SK-N-SH treated with all-trans-retinoic acid at 6 μM for 48 hours (cell line): Measurements from ENCODE around the gene PCLO.
A peak's percentile ranks its signal among the peaks of the same experiment; 100 is the strongest.

Experiments
- ATAC-seq: fragments of 200-7000 bp; cut with Tn5 transposase; 3 replicates; pipeline ENCODE4 v1.9.1; 2020; ENCODE audit warnings: mild to moderate bottlenecking, moderate library complexity
- ARNTL ChIP-seq: fragments of 450-650 bp; formaldehyde crosslinking; IDR thresholded peaks from 2 replicates; pipeline ENCODE4 v1.5.0; 2020; ENCODE audit warnings: low read depth, mild to moderate bottlenecking, moderate library complexity, borderline replicate concordance
- BACH2 ChIP-seq: fragments of 250-450 bp; sonication (Bioruptor Pico); IDR thresholded peaks from 2 replicates; pipeline ENCODE4 v1.9.0; 2021; ENCODE audit warnings: mild to moderate bottlenecking, borderline replicate concordance
- CSDC2 ChIP-seq: fragments of 250-450 bp; sonication (Bioruptor Pico); IDR thresholded peaks from 2 replicates; pipeline ENCODE4 v1.5.0; 2020; ENCODE audit warnings: mild to moderate bottlenecking, moderate library complexity
- CSRNP3 ChIP-seq: fragments of 250-450 bp; sonication (Bioruptor Pico); IDR thresholded peaks from 2 replicates; pipeline ENCODE4 v1.5.1; 2021; ENCODE audit warnings: mild to moderate bottlenecking, moderate library complexity
- ESRRG ChIP-seq: fragments of 250-450 bp; sonication (Bioruptor Pico); IDR thresholded peaks from 2 replicates; pipeline ENCODE4 v1.6.1; 2021; ENCODE audit warnings: mild to moderate bottlenecking
- GLIS3 ChIP-seq: fragments of 250-450 bp; sonication (Bioruptor Pico); IDR thresholded peaks from 2 replicates; pipeline ENCODE4 v1.5.0; 2020; ENCODE audit warnings: mild to moderate bottlenecking, moderate library complexity
- ISL1 ChIP-seq: fragments of 250-450 bp; sonication (Bioruptor Pico); IDR thresholded peaks from 2 replicates; pipeline ENCODE4 v2.1.2; 2022; ENCODE audit warnings: mild to moderate bottlenecking, moderate library complexity
- OSR1 ChIP-seq: fragments of 250-450 bp; sonication (Bioruptor Pico); IDR thresholded peaks from 2 replicates; pipeline ENCODE4 v1.8.0; 2022; ENCODE audit warnings: moderate library complexity, mild to moderate bottlenecking, inconsistent platforms
- PATZ1 ChIP-seq: fragments of 250-450 bp; sonication (Bioruptor Pico); IDR thresholded peaks from 2 replicates; pipeline ENCODE4 v1.8.0; 2020; ENCODE audit warnings: mild to moderate bottlenecking, moderate library complexity, borderline replicate concordance
- POU6F1 ChIP-seq: fragments of 250-450 bp; sonication (Bioruptor Pico); IDR thresholded peaks from 2 replicates; pipeline ENCODE4 v1.8.0; 2021; ENCODE audit warnings: low read depth, mild to moderate bottlenecking, moderate library complexity, borderline replicate concordance
- PPARA ChIP-seq: fragments of 250-450 bp; sonication (Bioruptor Pico); IDR thresholded peaks from 2 replicates; pipeline ENCODE4 v1.5.0; 2020; ENCODE audit warnings: mild to moderate bottlenecking, borderline replicate concordance
- TOX ChIP-seq: fragments of 250-450 bp; sonication (Bioruptor Pico); IDR thresholded peaks from 2 replicates; pipeline ENCODE4 v1.8.0; 2021; ENCODE audit warnings: mild to moderate bottlenecking, moderate library complexity, borderline replicate concordance
- TSHZ2 ChIP-seq: fragments of 250-450 bp; sonication (Bioruptor Pico); IDR thresholded peaks from 2 replicates; pipeline ENCODE4 v1.5.0; 2020; ENCODE audit warnings: mild to moderate bottlenecking, moderate library complexity
- ZC3H10 ChIP-seq: fragments of 250-450 bp; sonication (Bioruptor Pico); IDR thresholded peaks from 2 replicates; pipeline ENCODE4 v1.5.1; 2021; ENCODE audit warnings: mild to moderate bottlenecking, moderate library complexity
- ZFP3 ChIP-seq: fragments of 250-450 bp; sonication (Bioruptor Pico); IDR thresholded peaks from 2 replicates; pipeline ENCODE4 v1.5.0; 2020; ENCODE audit warnings: mild to moderate bottlenecking, moderate library complexity
- ZFP30 ChIP-seq: fragments of 450-650 bp; formaldehyde crosslinking; IDR thresholded peaks from 2 replicates; pipeline ENCODE4 v1.5.0; 2022; ENCODE audit warnings: mild to moderate bottlenecking, moderate library complexity
- ZNF70 ChIP-seq: fragments of 450-650 bp; formaldehyde crosslinking; IDR thresholded peaks from 2 replicates; pipeline ENCODE4 v1.5.0; 2020; ENCODE audit warnings: mild to moderate bottlenecking, moderate library complexity
- ZNF8 ChIP-seq: fragments of 450-650 bp; formaldehyde crosslinking; IDR thresholded peaks from 2 replicates; pipeline ENCODE4 v1.5.0; 2020; ENCODE audit warnings: mild to moderate bottlenecking, moderate library complexity

Gene PCLO

GRCh38 chr7:82745117-82745516 is 417.6 kb downstream of the PCLO start:
- no peak for TF ChIP-seq CSRNP3 (CRISPR knock-in tag)
- TF ChIP-seq ISL1 = peak; percentile 79
- ATAC-seq = peak; percentile 90

- TF ChIP-seq GLIS3 (CRISPR knock-in tag) = no peak
- no peak for TF ChIP-seq TOX (CRISPR knock-in tag)
- TF ChIP-seq BACH2 (CRISPR knock-in tag) = no peak
- no peak for TF ChIP-seq ZFP3 (CRISPR knock-in tag)
- TF ChIP-seq, all 23 proteins: peak for 0
Observed at GRCh38 chr7:82742163-82742562, 420.5 kb downstream of the PCLO start.

GRCh38 chr7:82741493-82741892 is 421.2 kb downstream of the PCLO start:
- no peak for TF ChIP-seq POU6F1 (CRISPR knock-in tag)
- no peak for TF ChIP-seq PATZ1 (CRISPR knock-in tag)
- TF ChIP-seq ZNF70 = no peak
- no peak for TF ChIP-seq CSDC2 (CRISPR knock-in tag)
- TF ChIP-seq ZNF8 (CRISPR knock-in tag) = no peak
- no peak for TF ChIP-seq ZFP30
- no peak for TF ChIP-seq ESRRG (CRISPR knock-in tag)
- TF ChIP-seq TOX (CRISPR knock-in tag) = no peak
- TF ChIP-seq OSR1 (CRISPR knock-in tag) = no peak
- no peak for TF ChIP-seq ZC3H10
- no peak for TF ChIP-seq PPARA
- TF ChIP-seq ARNTL (CRISPR knock-in tag) = no peak
- TF ChIP-seq GLIS3 (CRISPR knock-in tag) = no peak
- TF ChIP-seq ISL1 = no peak
- TF ChIP-seq, all 23 proteins: peak for 0

More at GRCh38 chr7:82742163-82742562, 420.5 kb downstream of the PCLO start:
- no peak for ATAC-seq

GRCh38 chr7:82740246-82740848 is 422.3 kb downstream of the PCLO start:
- ATAC-seq = peak; percentile 94
- TF ChIP-seq TSHZ2 (no peak), PPARA (no peak), PATZ1 (CRISPR knock-in tag) (no peak), BACH2 (CRISPR knock-in tag) (no peak), ESRRG (CRISPR knock-in tag) (no peak)

More at GRCh38 chr7:82741493-82741892, 421.2 kb downstream of the PCLO start:
- ATAC-seq = no peak
